ENCODE results near the gene RGS17.

GRCh38 chr6:153096031-153096430, 35.1 kb downstream of the RGS17 start:
- TF ChIP-seq CTCF (IDR thresholded peaks at IDR 0.05) = no peak
- TF ChIP-seq POLR2A (IDR thresholded peaks at IDR 0.05) = no peak
- no peak for TF ChIP-seq POLR2AphosphoS5 (IDR thresholded peaks at IDR 0.05)

All from breast epithelium (tissue), 3 donors.